Measurements from ENCODE around the gene CDH23.

CDH23 gene

GRCh38 chr10:71663311-71663710 lies 266.6 kb downstream of the CDH23 start:
- H3K4me2 ChIP-seq (ENCODE audit: low read depth, low read length) = no peak overlapping the region
- no peaks in the 10 kb centered on the region for H3K9me2 ChIP-seq (replicated peaks; ENCODE audit: insufficient read depth, low read length)
- no peaks in the 10 kb centered on the region for H3K36me3 ChIP-seq (replicated peaks; ENCODE audit: insufficient read depth, low read length)
- peaks cover 50% of the 10 kb centered on the region for H3K27me3 ChIP-seq (replicated peaks; ENCODE audit: insufficient read depth, low read length)
- no peaks in the 10 kb centered on the region for H4K20me1 ChIP-seq (ENCODE audit: insufficient read depth, low read length)
- no peak overlapping the region for H3K4me3 ChIP-seq (ENCODE audit: low read length)
- TF ChIP-seq EZH2phosphoT487 (IDR thresholded peaks at IDR 0.05; ENCODE audit: low read length) = no peak
- no peak for TF ChIP-seq CTCF (IDR thresholded peaks at IDR 0.05; ENCODE audit: low read length)
- no peak for TF ChIP-seq EZH2 (optimal IDR thresholded peaks at IDR 0.05; ENCODE audit: low read depth, low read length)
- no peaks in the 10 kb centered on the region for H3K79me2 ChIP-seq (ENCODE audit: low read length)
- no peaks in the 10 kb centered on the region for H3K9me3 ChIP-seq (replicated peaks; ENCODE audit: insufficient read depth, low read length)
- H3K27ac ChIP-seq (ENCODE audit: low read length) = no peak overlapping the region
- DNase-seq = no peak
- no peak overlapping the region for H2AFZ ChIP-seq (ENCODE audit: low read length)
- no peaks in the 10 kb centered on the region for H3K4me1 ChIP-seq (ENCODE audit: low read length)
- H3K9ac ChIP-seq (ENCODE audit: low read length) = no peak overlapping the region
- H3F3A ChIP-seq (ENCODE audit: insufficient read depth, low read length) = no peaks in the 10 kb centered on the region

GRCh38 chr10:71664585-71664984 lies 267.9 kb downstream of the CDH23 start:
- TF ChIP-seq EZH2phosphoT487 (IDR thresholded peaks at IDR 0.05; ENCODE audit: low read length) = no peak
- no peak for TF ChIP-seq CTCF (IDR thresholded peaks at IDR 0.05; ENCODE audit: low read length)
- no peak for TF ChIP-seq EZH2 (optimal IDR thresholded peaks at IDR 0.05; ENCODE audit: low read depth, low read length)

GRCh38 chr10:71665456-71665855 lies 268.7 kb downstream of the CDH23 start:
- TF ChIP-seq CTCF (IDR thresholded peaks at IDR 0.05; ENCODE audit: low read length) (no peak), EZH2phosphoT487 (IDR thresholded peaks at IDR 0.05; ENCODE audit: low read length) (no peak), EZH2 (optimal IDR thresholded peaks at IDR 0.05; ENCODE audit: low read depth, low read length) (no peak)
- no peaks in the 10 kb centered on the region for H4K20me1 ChIP-seq (ENCODE audit: insufficient read depth, low read length)

More at GRCh38 chr10:71664585-71664984, 267.9 kb downstream of the CDH23 start:
- H3F3A ChIP-seq (ENCODE audit: insufficient read depth, low read length) = no peaks in the 10 kb centered on the region
- no peaks in the 10 kb centered on the region for H3K9me2 ChIP-seq (replicated peaks; ENCODE audit: insufficient read depth, low read length)
- no peak overlapping the region for H2AFZ ChIP-seq (ENCODE audit: low read length)
- no peak overlapping the region for H3K9ac ChIP-seq (ENCODE audit: low read length)
- no peaks in the 10 kb centered on the region for H3K36me3 ChIP-seq (replicated peaks; ENCODE audit: insufficient read depth, low read length)
- H3K27me3 ChIP-seq (replicated peaks; ENCODE audit: insufficient read depth, low read length) = peaks cover 60% of the 10 kb centered on the region
- H3K4me3 ChIP-seq (ENCODE audit: low read length) = no peak overlapping the region
- no peak overlapping the region for H3K4me2 ChIP-seq (ENCODE audit: low read depth, low read length)
- no peak for DNase-seq
- no peaks in the 10 kb centered on the region for H3K4me1 ChIP-seq (ENCODE audit: low read length)
- no peaks in the 10 kb centered on the region for H4K20me1 ChIP-seq (ENCODE audit: insufficient read depth, low read length)
- H3K9me3 ChIP-seq (replicated peaks; ENCODE audit: insufficient read depth, low read length) = no peaks in the 10 kb centered on the region
- H3K27ac ChIP-seq (ENCODE audit: low read length) = no peak overlapping the region
- no peaks in the 10 kb centered on the region for H3K79me2 ChIP-seq (ENCODE audit: low read length)

More at GRCh38 chr10:71665456-71665855, 268.7 kb downstream of the CDH23 start:
- Histone ChIP-seq H3K79me2 (ENCODE audit: low read length) (no peaks in the 10 kb centered on the region), H3K9me2 (replicated peaks; ENCODE audit: insufficient read depth, low read length) (no peaks in the 10 kb centered on the region), H3K9ac (ENCODE audit: low read length) (no peak overlapping the region), H3F3A (ENCODE audit: insufficient read depth, low read length) (no peaks in the 10 kb centered on the region), H3K4me3 (ENCODE audit: low read length) (no peak overlapping the region), H3K4me2 (ENCODE audit: low read depth, low read length) (no peak overlapping the region), H3K27me3 (replicated peaks; ENCODE audit: insufficient read depth, low read length) (peaks cover 57% of the 10 kb centered on the region), H3K9me3 (replicated peaks; ENCODE audit: insufficient read depth, low read length) (no peaks in the 10 kb centered on the region), H3K36me3 (replicated peaks; ENCODE audit: insufficient read depth, low read length) (no peaks in the 10 kb centered on the region), H3K4me1 (ENCODE audit: low read length) (no peaks in the 10 kb centered on the region), H3K27ac (ENCODE audit: low read length) (no peak overlapping the region), H2AFZ (ENCODE audit: low read length) (no peak overlapping the region)
- DNase-seq = no peak

All from MM.1S (cell line).